ENCODE results near the gene NIN. TPM values are rescaled to one million over a fixed set of nuclear protein-coding genes. Genes with fewer than 3 reads are reported as not detected.

The NIN gene
- total RNA-seq, 2 experiments from 2014 or later, result 50.3 to 56.5 TPM

DNA sequence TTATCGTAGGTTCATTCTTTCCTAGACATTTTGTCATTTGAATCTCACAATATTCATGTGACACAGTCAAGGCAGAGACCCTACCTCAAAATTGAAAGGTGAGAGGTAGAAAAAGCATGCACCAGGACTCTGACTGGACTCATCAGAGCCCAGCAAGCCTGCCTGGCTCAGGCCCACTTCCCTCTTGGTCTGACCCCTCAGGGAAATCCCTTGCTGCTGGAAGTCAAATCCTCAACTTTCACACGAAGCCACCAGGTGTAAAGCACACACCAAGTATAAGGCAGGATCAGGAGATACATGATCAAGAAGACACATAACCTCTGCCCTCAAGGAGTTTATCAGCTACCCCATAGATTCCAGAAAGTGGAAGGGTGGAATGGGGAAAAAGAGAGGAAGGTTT lies 18.8 kb downstream of the NIN start:
- peaks cover 33% of the 10 kb centered on the region for H3K36me3 Mint-ChIP-seq (ENCODE audit: low read depth)
- no peak for DNase-seq
- peaks cover 4% of the 10 kb centered on the region for H3K9me3 Mint-ChIP-seq
- no peak overlapping the region for H3K4me3 Mint-ChIP-seq
- ChIA-PET CTCF (no interaction called here), POLR2A (no interaction called here)
- H3K27ac Mint-ChIP-seq, result no peak overlapping the region
- no peaks in the 10 kb centered on the region for H3K27me3 Mint-ChIP-seq
- peaks cover 29% of the 10 kb centered on the region for H3K4me1 Mint-ChIP-seq

DNA sequence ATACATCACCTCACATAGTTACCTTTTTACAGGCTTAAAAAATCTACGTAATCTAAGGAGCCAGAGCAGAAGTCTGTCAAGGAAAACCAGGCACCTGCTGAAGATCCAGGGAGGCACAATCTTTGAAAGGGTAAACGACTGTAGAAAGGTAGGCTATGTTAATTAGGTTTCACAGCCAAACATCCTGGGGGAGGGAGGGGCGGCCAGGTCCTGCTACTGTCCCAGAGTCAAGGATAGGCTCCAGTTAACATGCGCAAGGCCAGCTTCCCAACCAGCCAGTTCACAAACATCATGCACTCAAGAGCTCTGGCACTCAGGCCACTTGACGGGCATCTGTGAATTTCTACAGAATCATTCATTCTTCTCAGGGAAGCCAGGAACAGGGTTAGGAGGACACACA lies 22.9 kb downstream of the NIN start:
- Mint-ChIP-seq H3K36me3 (ENCODE audit: low read depth) (peaks cover 19% of the 10 kb centered on the region), H3K4me1 (peaks cover 10% of the 10 kb centered on the region), H3K27ac (no peak overlapping the region), H3K9me3 (no peaks in the 10 kb centered on the region), H3K4me3 (no peak overlapping the region), H3K27me3 (no peaks in the 10 kb centered on the region)
- ChIA-PET CTCF (no interaction called here), POLR2A (no interaction called here)
- DNase-seq, result no peak

GRCh38 chr14:50806241-50806933 lies 24.6 kb downstream of the NIN start:
- H3K36me3 Mint-ChIP-seq (ENCODE audit: low read depth), result peaks cover 19% of the 10 kb centered on the region
- CTCF ChIA-PET, result no interaction called here

GRCh38 chr14:50805396-50805795 lies 25.6 kb downstream of the NIN start:
- no peaks in the 10 kb centered on the region for H3K27me3 Mint-ChIP-seq
- peaks cover 19% of the 10 kb centered on the region for H3K36me3 Mint-ChIP-seq (ENCODE audit: low read depth)
- H3K9me3 Mint-ChIP-seq, result no peaks in the 10 kb centered on the region
- POLR2A ChIA-PET, result no interaction called here
- DNase-seq, result no peak
- CTCF ChIA-PET, result interaction anchor here (0.8 to 1.2 kb wide), 2 partner anchors 19 to 55 kb away, joined by 3 read pairs; no protein-coding TSS in a partner anchor
- H3K4me1 Mint-ChIP-seq, result no peaks in the 10 kb centered on the region
- no peak overlapping the region for H3K27ac Mint-ChIP-seq
- no peak overlapping the region for H3K4me3 Mint-ChIP-seq

More at GRCh38 chr14:50806241-50806933, 24.6 kb downstream of the NIN start:
- no peak overlapping the region for H3K27ac Mint-ChIP-seq
- H3K9me3 Mint-ChIP-seq, result no peaks in the 10 kb centered on the region
- H3K27me3 Mint-ChIP-seq, result no peaks in the 10 kb centered on the region
- no peaks in the 10 kb centered on the region for H3K4me1 Mint-ChIP-seq
- no peak overlapping the region for H3K4me3 Mint-ChIP-seq
- DNase-seq, result no peak
- POLR2A ChIA-PET, result no interaction called here

DNA sequence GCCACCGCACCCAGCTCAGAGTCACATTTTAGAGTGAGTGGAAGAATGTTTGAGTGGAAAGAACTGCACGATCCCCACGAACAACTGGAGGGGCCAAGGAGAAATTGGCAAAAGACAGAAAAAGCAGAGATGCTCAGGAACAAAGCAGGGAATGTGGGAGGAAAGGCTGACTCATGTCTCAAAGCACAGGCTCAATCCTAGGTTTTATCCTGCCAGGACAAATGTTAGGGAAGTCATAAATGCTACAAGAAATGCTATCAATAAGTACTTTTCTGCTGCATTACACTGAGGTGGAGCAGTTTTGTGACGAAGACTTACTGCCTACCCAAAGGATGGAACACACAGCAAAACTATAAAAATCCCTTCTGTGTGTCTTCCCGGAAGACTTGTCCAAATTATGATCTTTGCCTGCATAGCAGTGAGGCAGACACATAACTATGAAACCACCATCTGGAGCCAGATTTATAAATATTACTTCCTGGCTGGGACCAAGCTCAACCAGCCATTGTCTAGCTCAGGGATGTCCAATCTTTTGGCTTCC lies 26.7 kb downstream of the NIN start:
- no peaks in the 10 kb centered on the region for H3K9me3 Mint-ChIP-seq
- H3K27ac Mint-ChIP-seq, result no peak overlapping the region
- no peak for DNase-seq
- ChIA-PET CTCF (interaction anchor here (1.2 to 1.4 kb wide), 2 partner anchors 56 kb away, joined by 3 to 6 read pairs; no protein-coding TSS in a partner anchor), POLR2A (no interaction called here)
- H3K27me3 Mint-ChIP-seq, result no peaks in the 10 kb centered on the region
- no peaks in the 10 kb centered on the region for H3K4me1 Mint-ChIP-seq
- H3K4me3 Mint-ChIP-seq, result no peak overlapping the region
- peaks cover 20% of the 10 kb centered on the region for H3K36me3 Mint-ChIP-seq (ENCODE audit: low read depth)

- no peak for DNase-seq
- H3K27me3 Mint-ChIP-seq, result no peaks in the 10 kb centered on the region
- H3K4me1 Mint-ChIP-seq, result no peaks in the 10 kb centered on the region
- CTCF ChIA-PET, result interaction anchor here (0.8 to 1.2 kb wide), 2 partner anchors 10 to 24 kb away, joined by 3 read pairs; no protein-coding TSS in a partner anchor
- no peak overlapping the region for H3K4me3 Mint-ChIP-seq
- H3K27ac Mint-ChIP-seq, result no peak overlapping the region
- peaks cover 24% of the 10 kb centered on the region for H3K36me3 Mint-ChIP-seq (ENCODE audit: low read depth)
- no peaks in the 10 kb centered on the region for H3K9me3 Mint-ChIP-seq
- POLR2A ChIA-PET, result interaction anchor here (1.6 kb wide), 1 partner anchor 9 kb away, joined by 3 read pairs; no protein-coding TSS in a partner anchor
Measured at GRCh38 chr14:50801706-50802105, 29.3 kb downstream of the NIN start.

- Mint-ChIP-seq H3K36me3 (ENCODE audit: low read depth) (peaks cover 14% of the 10 kb centered on the region), H3K27ac (no peak overlapping the region), H3K4me3 (no peak overlapping the region), H3K9me3 (no peaks in the 10 kb centered on the region), H3K4me1 (no peaks in the 10 kb centered on the region), H3K27me3 (no peaks in the 10 kb centered on the region)
- no peak for DNase-seq
- CTCF ChIA-PET, result no interaction called here
- POLR2A ChIA-PET, result no interaction called here
Measured at GRCh38 chr14:50800032-50800431, 30.9 kb downstream of the NIN start.

- H3K27me3 Mint-ChIP-seq, result no peaks in the 10 kb centered on the region
- no peaks in the 10 kb centered on the region for H3K9me3 Mint-ChIP-seq
- no peak for DNase-seq
- H3K27ac Mint-ChIP-seq, result no peak overlapping the region
- ChIA-PET POLR2A (interaction anchor here (1.3 kb wide), 1 partner anchor 54 kb away, joined by 3 read pairs; no protein-coding TSS in a partner anchor), CTCF (interaction anchor here (1.0 kb wide), 1 partner anchor 12 kb away, joined by 4 read pairs; no protein-coding TSS in a partner anchor)
- H3K4me1 Mint-ChIP-seq, result peaks cover 2% of the 10 kb centered on the region
- peaks cover 5% of the 10 kb centered on the region for H3K36me3 Mint-ChIP-seq (ENCODE audit: low read depth)
- no peak overlapping the region for H3K4me3 Mint-ChIP-seq
Measured at GRCh38 chr14:50798048-50798421, 32.9 kb downstream of the NIN start.

DNA sequence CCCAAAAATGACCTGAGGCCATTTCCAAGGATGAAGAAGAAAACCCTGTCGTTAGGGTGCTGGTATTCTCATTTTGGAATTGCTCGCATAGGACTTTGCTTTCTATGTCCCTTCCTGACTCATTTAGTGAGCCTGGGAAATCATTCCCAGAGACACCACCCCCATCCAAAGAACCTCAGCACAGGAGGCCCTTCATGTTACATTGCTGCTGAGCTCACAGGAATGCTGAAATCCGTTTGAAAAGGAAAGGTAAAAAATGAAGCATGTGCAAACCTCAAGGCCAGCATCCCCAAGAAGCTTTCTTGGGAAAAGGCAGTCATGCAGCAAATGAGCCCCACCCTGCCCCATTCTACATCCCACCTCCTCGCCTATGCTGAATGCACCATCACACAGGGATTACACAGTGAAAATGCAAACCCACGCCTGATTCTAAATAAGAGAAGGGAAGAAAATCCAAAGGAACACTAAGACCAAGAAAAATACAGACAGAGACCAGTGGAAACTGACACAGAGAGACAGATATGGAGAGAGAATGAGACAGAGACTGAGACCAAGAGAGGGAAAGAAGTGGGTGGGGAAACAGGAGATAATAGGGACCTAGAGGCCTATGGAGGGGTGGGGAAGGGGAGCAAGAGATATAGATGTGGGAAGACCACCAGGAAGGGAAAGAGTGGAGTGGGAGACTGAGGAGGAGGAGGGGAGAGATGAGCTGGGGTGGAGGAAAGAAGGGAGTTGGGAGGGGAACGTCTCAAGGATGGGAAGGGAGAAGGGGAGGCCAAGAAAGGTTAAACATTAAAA lies 33.5 kb downstream of the NIN start:
- CTCF ChIA-PET, result interaction anchor here (1.0 to 1.2 kb wide), 2 partner anchors 11 to 63 kb away, joined by 4 to 7 read pairs; no protein-coding TSS in a partner anchor
- Mint-ChIP-seq H3K27me3 (no peaks in the 10 kb centered on the region), H3K9me3 (no peaks in the 10 kb centered on the region), H3K36me3 (ENCODE audit: low read depth) (peaks cover 10% of the 10 kb centered on the region), H3K27ac (no peak overlapping the region), H3K4me3 (no peak overlapping the region), H3K4me1 (peaks cover 7% of the 10 kb centered on the region)
- POLR2A ChIA-PET, result interaction anchor here (1.3 kb wide), 1 partner anchor 55 kb away, joined by 3 read pairs; no protein-coding TSS in a partner anchor
- DNase-seq, result no peak

GRCh38 chr14:50796390-50796789 lies 34.6 kb downstream of the NIN start:
- Mint-ChIP-seq H3K4me3 (no peak overlapping the region), H3K27me3 (no peaks in the 10 kb centered on the region), H3K4me1 (peaks cover 18% of the 10 kb centered on the region), H3K27ac (no peak overlapping the region), H3K9me3 (no peaks in the 10 kb centered on the region), H3K36me3 (ENCODE audit: low read depth) (peaks cover 18% of the 10 kb centered on the region)
- ChIA-PET CTCF (interaction anchor here (1.2 kb wide), 1 partner anchor 64 kb away, joined by 7 read pairs; no protein-coding TSS in a partner anchor), POLR2A (no interaction called here)
- DNase-seq, result no peak

GRCh38 chr14:50795909-50796308 lies 35.1 kb downstream of the NIN start:
- no peak for DNase-seq
- POLR2A ChIA-PET, result no interaction called here

DNA sequence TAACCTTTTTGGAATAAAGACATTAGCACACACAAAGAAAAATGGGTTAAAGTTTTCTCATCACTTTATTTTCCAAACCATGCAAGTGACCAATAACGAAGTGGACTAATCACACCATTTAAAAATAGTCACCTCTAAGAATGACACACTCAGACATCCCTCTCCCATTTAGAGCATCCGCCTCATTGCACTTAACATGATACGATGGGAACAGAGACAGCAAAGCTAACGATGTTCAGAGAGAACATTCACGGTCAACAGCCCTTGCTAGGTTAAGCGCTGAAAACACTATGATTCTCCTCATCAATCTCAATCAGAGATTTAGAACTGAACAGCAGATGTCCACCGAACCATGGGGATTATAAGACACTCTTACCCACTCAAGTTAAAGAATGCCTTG lies 35.8 kb downstream of the NIN start:
- peaks cover 26% of the 10 kb centered on the region for H3K4me1 Mint-ChIP-seq
- DNase-seq, result no peak
- H3K4me3 Mint-ChIP-seq, result no peak overlapping the region
- ChIA-PET CTCF (interaction anchor here (1.1 to 2.1 kb wide), 2 partner anchors 18 to 64 kb away, joined by 3 to 12 read pairs; no protein-coding TSS in a partner anchor), POLR2A (interaction anchor here (1.4 kb wide), 1 partner anchor 34 kb away, joined by 4 read pairs; no protein-coding TSS in a partner anchor)
- H3K27me3 Mint-ChIP-seq, result no peaks in the 10 kb centered on the region
- no peaks in the 10 kb centered on the region for H3K9me3 Mint-ChIP-seq
- H3K36me3 Mint-ChIP-seq (ENCODE audit: low read depth), result peaks cover 30% of the 10 kb centered on the region
- H3K27ac Mint-ChIP-seq, result no peak overlapping the region

More at GRCh38 chr14:50795909-50796308, 35.1 kb downstream of the NIN start:
- Mint-ChIP-seq H3K4me1 (peaks cover 21% of the 10 kb centered on the region), H3K36me3 (ENCODE audit: low read depth) (peaks cover 22% of the 10 kb centered on the region), H3K27me3 (no peaks in the 10 kb centered on the region), H3K9me3 (no peaks in the 10 kb centered on the region), H3K27ac (no peak overlapping the region), H3K4me3 (no peak overlapping the region)
- CTCF ChIA-PET, result no interaction called here

Measured in activated CD4-positive, alpha-beta memory T cell treated with anti-CD3 and anti-CD28 coated beads, Interleukin-2, amount 10 ng/mL, durations not matched to agents 7 days and 5 days (primary cell).